ENCODE results near the gene KRT71.

KRT71 gene

GRCh38 chr12:52524241-52524897 is 28.6 kb downstream of the KRT71 start:
- peak overlapping the region; percentile 97 for H3K27ac ChIP-seq
- no peak for DNase-seq (ENCODE audit: low read depth, low spot score)

- DNase-seq (ENCODE audit: low read depth, low spot score): no peak
- H3K27ac ChIP-seq: peak overlapping the region; percentile 97
Measured at GRCh38 chr12:52523824-52524223, 29.1 kb downstream of the KRT71 start.

DNA sequence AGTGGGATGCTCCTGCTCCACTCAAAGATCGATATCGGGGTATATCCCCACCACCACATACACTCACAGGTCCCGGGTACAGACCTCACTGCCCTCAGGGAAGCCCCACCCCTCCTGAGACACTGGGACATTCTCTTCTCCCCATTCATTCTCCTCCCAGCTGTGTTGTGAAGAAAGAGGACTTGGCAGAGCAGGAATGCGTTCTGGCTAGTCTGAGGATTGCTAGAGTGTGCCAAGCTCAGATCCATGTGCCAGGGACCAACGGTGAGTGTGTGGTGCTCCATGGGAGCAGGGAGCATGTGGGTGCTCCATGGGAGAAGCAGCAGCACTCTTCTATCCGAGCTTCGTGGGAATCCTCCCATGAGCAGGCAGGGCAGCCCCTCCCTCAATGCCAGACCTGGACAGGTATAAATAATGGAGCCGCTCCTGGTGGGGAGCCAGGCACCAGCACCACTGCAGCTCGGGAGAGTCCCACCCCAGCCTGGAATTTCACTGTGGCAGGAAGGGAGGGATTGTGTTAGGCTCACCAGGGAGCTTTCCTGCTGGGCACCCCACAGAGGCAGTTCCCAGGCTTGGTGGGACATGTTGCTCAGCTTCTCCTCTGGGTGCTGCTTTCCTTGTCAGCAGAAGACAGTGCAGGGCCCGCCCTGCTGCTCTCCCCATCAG is 30.5 kb downstream of the KRT71 start:
- H3K27ac ChIP-seq: peak overlapping the region; percentile 97
- DNase-seq (ENCODE audit: low read depth, low spot score): no peak

- peak overlapping the region; percentile 97 for H3K27ac ChIP-seq
- peak; percentile 92 for DNase-seq (ENCODE audit: low read depth, low spot score)
Measured at GRCh38 chr12:52521568-52522266, 31.2 kb downstream of the KRT71 start.

DNA sequence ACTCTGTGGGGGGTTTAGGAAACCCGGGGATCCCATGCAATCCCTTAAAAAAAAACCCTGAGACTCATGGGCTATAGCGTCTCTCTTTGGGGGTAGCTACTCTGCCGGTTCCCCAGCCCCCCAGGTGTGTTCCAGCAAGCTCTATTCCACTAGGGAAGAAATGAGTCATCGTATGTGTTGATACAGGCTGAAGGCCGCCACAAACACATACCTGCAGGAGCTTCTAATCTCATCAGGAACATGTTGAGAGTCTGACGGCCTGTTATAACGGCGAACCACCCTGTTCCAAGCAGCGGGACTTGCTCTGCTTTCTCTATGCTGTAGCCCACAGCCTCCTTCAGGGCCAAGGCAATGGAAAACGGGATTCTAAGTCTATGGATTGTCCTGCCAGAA is 31.8 kb downstream of the KRT71 start:
- peak overlapping the region; percentile 97 for H3K27ac ChIP-seq
- DNase-seq (ENCODE audit: low read depth, low spot score): peak; percentile 95

DNA sequence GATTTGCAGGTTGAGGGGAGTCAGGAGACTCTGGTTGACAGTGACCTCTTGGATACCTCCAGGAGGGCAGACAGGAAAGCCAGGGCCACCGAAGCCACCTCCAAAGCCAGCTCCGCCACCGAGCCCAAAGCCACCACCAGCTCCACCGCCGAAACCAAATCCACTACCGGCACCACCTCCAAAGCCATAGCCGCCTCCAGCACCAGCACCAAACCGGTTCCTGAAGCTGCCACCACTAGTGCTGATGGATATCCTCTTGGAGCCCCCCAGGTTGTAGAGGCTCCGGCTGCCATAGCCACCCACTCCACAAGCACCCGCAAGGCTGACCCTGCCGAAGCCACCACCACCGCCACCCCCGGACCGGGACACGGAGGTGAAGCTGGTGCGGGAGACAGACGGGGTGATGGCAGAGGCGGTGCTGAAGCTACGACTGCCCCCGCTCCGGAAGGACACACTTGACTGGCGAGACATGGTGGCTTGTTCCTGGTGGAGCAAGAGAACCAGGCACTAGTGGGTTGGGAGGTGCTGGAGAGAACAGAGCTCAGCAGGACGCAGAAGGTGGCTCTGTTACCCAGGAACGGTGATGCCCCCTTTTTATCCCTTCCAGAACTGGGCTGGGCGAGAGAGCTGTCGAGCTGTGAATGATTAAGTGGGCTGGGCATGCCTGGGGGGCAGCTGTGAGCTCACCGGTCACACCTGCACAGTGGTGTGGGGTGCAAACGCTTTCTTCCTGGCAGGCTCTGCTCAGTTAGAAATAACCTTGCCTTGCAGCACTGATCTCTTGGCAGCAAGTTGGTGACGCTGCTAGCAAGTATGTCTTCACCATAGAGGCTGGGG is 32.9 kb downstream of the KRT71 start, which contains the start of gene KRT5:
TSS of gene KRT5 (minus strand) at position 569 of the 837 bp plus-strand sequence. CDS start at position 471, 98 bp downstream.
- H3K27ac ChIP-seq: peak within 1 kb of the TSS; percentile 97
- DNase-seq (ENCODE audit: low read depth, low spot score): peak; percentile 97

DNA sequence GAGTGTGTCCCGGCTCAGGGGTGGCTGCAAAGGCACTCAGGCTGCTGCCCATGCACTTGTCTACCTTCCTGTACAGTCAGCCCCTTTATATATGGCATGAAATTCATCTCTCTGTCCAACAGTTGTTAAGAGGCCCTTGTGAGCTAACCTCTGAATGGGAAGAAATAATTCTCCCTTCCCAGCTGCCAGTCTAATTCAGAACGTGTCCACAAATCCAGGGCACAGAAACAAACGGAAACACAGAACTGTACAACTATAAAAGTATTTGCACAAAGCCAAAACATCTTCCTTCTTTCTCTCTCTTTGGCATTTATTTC is 33.6 kb downstream of the KRT71 start:
- H3K27ac ChIP-seq: peak overlapping the region; percentile 97
- DNase-seq (ENCODE audit: low read depth, low spot score): no peak

GRCh38 chr12:52518574-52519386 is 34.2 kb downstream of the KRT71 start:
- no peak for DNase-seq (ENCODE audit: low read depth, low spot score)
- peak overlapping the region; percentile 97 for H3K27ac ChIP-seq

DNA sequence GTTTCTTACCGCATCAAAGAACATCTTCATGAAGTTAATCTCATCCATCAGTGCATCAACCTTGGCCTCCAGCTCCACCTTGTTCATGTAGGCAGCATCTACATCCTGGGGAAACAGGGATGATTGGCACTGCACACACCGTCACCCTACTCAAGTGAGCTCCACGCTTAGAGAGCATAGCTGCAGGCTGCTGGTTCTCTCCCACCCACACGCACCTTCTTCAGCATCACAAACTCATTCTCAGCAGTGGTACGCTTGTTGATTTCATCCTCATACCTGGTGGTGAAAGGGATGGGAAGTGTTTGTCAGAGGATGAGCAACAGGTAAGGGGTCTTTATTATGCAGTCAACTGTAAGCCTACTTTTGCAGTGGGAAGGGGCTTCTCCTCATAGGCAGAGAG is 35.1 kb downstream of the KRT71 start:
- peak overlapping the region; percentile 97 for H3K27ac ChIP-seq
- no peak for DNase-seq (ENCODE audit: low read depth, low spot score)

DNA sequence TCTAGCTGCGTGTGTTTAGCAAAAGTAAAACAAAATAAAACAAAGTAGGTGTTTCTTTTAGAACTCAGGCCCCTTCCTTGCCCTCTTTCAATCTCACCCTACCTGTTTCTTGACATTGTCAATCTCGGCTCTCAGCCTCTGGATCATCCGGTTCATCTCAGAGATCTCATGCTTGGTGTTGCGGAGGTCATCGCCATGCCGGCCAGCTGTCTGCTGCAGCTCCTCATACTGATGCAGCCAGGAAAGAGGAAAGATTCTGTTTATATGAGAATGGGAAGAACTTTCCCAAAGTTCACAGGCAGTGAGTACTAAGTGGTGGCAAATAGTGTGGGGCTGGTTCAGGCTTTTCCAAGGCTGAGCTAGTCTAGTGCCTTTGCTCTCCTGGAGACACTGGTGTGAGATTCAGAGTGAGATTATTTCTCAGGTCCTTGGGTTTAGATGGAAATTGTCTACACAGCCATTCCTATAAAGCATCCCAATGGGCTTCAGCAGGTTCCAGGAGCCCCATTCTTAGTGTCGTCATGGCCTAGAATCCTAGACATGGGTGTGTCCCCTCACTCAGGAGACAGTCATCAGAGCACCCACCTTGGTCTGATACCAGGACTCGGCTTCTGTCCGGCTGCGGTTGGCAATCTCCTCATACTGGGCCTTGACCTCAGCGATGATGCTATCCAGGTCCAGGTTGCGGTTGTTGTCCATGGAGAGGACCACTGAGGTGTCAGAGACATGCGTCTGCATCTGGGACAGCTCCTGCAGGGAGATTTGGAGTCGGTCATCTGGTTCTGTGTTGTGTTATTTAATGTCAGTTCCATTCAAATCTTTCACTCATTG is 35.7 kb downstream of the KRT71 start:
- peak overlapping the region; percentile 97 for H3K27ac ChIP-seq
- DNase-seq (ENCODE audit: low read depth, low spot score): no peak

DNA sequence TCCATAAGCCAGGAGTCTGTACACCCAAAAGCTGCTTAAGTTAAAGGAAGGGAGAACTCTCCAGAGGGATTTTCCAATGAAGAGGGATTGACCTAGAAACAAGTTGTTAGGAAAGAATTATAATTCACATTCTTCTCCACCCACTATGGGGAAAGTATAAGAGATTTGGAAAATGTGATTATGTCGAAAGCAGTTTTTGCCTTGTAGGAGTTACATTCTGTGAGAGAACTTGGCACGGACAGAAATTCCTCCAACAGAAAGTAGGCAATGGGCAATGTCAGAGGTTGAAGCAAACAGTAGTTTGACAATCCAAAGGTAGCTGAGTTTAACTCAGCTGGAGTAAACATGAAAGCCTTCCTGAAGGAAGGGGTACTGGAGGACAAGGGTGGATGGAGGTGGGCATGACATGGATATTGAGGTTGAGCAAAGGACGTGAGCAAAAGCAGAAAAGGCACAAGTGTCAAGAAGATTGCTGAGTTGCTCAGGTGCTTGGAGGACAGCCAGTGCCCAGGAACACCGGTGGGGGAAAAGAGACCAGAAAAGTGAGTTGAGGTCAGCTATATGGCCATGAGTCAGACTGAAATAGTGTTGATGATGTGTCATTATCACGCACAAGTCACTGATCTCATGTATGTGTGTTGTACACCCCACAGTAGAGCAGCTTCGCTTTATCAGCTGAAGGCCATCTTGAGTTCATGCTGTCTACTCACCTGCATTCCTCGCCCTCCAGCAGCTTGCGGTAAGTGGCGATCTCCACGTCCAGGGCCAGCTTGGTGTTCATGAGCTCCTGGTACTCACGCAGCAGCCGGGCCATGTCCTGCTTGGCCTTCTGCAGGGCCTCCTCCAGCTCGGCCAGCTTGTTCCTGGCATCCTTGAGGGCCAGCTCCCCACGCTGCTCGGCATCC is 36.8 kb downstream of the KRT71 start:
- peak overlapping the region; percentile 97 for H3K27ac ChIP-seq

DNA sequence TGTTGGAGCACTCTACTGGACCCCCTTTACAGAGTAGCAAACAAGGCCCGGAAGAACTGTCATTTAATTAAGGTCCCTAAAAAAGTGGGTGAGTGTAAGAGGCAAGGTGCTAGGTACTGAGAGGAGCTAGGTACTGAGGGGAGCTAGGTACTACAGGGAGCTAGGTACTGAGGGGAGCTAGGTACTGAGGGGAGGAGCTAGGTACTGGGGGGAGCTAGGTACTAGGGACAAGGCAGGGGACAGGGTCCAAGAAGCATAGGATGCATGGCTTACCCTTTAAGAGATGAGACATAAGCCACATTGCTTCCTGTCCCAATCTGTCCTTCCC is 37.7 kb downstream of the KRT71 start:
- no peak for DNase-seq (ENCODE audit: low read depth, low spot score)
- H3K27ac ChIP-seq: peak overlapping the region; percentile 97

More for the DNA sequence above, 36.8 kb downstream of the KRT71 start:
- DNase-seq (ENCODE audit: low read depth, low spot score): no peak

DNA sequence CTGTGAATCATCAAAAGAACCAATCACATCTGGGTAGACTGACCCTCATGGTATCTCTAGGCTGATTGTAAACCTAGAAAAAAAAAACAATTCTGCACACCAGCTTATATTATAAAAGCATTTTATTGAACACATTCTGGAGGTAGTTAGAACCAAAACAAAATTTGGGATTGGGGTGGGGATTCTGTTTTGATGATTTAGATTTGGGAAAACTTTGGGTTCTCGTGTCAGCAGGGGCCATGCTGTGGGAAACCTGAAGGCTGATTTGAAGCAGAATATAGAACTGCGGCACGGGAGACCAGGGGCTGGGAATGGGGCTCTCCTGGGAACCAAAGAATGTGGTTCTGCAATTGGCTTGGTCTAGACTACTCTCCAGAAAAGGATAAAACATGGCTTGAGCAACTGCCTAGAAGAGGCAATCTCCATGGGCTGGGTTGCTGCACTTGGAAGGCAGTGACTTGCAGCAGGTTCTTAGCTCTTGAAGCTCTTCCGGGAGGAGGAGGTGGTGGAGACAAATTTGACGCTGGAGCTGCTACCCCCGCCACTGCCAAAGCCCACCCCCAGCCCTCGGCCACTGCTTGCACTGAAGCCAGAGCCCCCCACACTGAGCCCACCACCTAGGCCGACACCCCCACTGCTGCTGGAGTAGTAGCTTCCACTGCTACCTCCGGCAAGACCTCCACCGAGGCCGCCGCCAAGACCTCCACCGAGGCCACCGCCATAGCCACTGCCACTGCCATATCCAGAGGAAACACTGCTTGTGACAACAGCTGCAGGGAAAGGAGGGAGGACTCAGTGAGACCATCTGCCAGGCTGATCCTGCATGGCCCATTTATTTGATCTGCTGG is 38.2 kb downstream of the KRT71 start:
- no peak for DNase-seq (ENCODE audit: low read depth, low spot score)
- H3K27ac ChIP-seq: peak overlapping the region; percentile 97

GRCh38 chr12:52513736-52514135 is 39.2 kb downstream of the KRT71 start:
- H3K27ac ChIP-seq: peak overlapping the region; percentile 97
- DNase-seq (ENCODE audit: low read depth, low spot score): no peak

GRCh38 chr12:52508211-52508610 is 44.7 kb downstream of the KRT71 start:
- H3K27ac ChIP-seq: peak overlapping the region; percentile 39
- DNase-seq (ENCODE audit: low read depth, low spot score): no peak

DNA sequence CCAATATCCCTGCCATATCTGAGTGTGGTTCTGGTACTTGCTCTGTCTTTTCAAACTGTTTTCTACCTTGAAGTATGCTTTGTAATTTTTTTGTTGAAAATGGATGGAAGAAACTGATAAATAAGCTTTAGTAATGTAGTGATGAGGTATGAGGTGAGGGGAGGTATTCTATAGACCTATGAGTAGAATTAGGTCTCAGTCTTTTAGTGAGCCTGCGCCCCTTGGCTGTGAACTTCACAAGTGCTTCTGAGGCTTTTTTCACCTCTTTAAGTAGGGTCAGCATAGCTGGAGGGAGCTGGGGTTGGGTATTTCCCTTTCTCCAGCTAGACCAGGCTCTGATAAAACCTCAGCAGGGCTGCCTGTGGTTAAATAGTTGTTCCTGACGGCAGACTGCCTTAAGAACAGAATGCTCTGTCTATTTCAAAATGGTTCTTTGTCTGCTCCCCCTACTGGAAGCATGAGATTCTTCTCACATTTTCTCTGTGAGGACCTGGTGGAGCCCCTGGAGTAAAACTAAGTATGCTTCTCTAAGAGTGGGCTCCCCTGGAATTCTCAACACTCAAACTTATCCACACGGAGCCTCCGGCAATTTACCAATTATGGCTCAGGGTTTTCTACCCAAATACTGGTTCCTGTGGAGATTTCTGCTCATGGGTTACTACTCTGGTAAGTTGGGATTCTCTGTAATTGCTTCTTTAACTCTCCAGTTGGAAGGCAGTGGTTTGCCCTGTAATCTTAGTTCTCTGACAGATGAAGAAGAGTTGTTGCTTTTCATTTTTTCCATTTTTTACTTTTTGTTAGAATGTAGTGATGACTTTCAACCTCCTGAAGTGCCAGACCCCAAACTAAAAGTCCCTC is 45.9 kb downstream of the KRT71 start:
- H3K27ac ChIP-seq: peak overlapping the region; percentile 39
- no peak for DNase-seq (ENCODE audit: low read depth, low spot score)
